Astrocyte (in vitro differentiated cells and primary cell): ENCODE data around the gene PPP3R1.

Experiments
- CTCF ChIP-seq: IDR thresholded peaks from 2 replicates; pipeline ENCODE4 v1.5.1; 2011; ENCODE audit warnings: low read depth, mild to moderate bottlenecking, inconsistent platforms, low read length, moderate library complexity; ENCODE audit not compliant: insufficient read depth
- EZH2 ChIP-seq: IDR thresholded peaks from 2 replicates; pipeline ENCODE4 v1.6.1; 2012; ENCODE audit warnings: mild to moderate bottlenecking, low read length, inconsistent platforms; ENCODE audit not compliant: insufficient read depth

GRCh38 chr2:68157002-68157401 is 95.3 kb downstream of the PPP3R1 start:
- TF ChIP-seq CTCF (no peak), EZH2 (no peak)
